HCT116 (cell line): ENCODE measurements around the gene PRORP. TPM values are rescaled to one million over a fixed set of nuclear protein-coding genes. Genes with fewer than 3 reads are reported as not detected.

Source experiments
- ATAC-seq: fragments of 200-7000 bp; cut with Tn5 transposase; 2 replicates; pipeline ENCODE4 v1.9.1; 2020; ENCODE audit warnings: mild to moderate bottlenecking, moderate library complexity
- BruUV-seq: library from RNA; stranded (reverse); fragments of 400-500 nt; replicated peaks from 2 replicates; lab custom pipeline; 2021; lab: Mats Ljungman, UMichigan
- CTCF ChIA-PET: fragments of 300-600 bp; sonication (Branson Sonifier 250); formaldehyde crosslinking; loops from one replicate; lab custom pipeline; 2021; ENCODE audit warnings: antibody characterized with exemption; lab: Charles Lee
- POLR2A ChIA-PET: fragments of 300-600, 350-600 bp; sonication (Branson Sonifier 250); formaldehyde crosslinking; loops from one replicate; lab custom pipeline; 2021; ENCODE audit warnings: antibody characterized with exemption; lab: Charles Lee
- RAD21 ChIA-PET, 2 experiments: fragments of 300-600 bp; sonication (Branson Sonifier 250); formaldehyde crosslinking; loops; one replicate each; lab custom pipeline; 2023; ENCODE audit warnings: low total read pairs in 2 of 2; ENCODE audit not compliant: uncharacterized antibody in 2 of 2, unreplicated experiment in 2 of 2, low non-redundant PET in 1 of 2; lab: Charles Lee
- DNase-seq: peaks from one replicate; pipeline ENCODE4 v3.0.0-alpha.2; 2010; ENCODE audit warnings: low read depth, low spot score
- H2AFZ ChIP-seq: fragments of 200-600 bp; shearing (Covaris generic), sonication (generic); 2 replicates; pipeline ENCODE4 v1.6.1; 2017; ENCODE audit warnings: low read depth, mixed run types, mixed read lengths, antibody characterized with exemption, low read length; ENCODE audit not compliant: poor library complexity, severe bottlenecking
- H3K27ac ChIP-seq: 2 replicates; pipeline ENCODE4 v1.5.1; 2012; ENCODE audit warnings: low read depth, low read length
- H3K27me3 ChIP-seq: fragments of 200-600 bp; sonication (generic); 2 replicates; pipeline ENCODE4 v1.6.1; 2016; ENCODE audit warnings: mixed run types, low read length, mixed read lengths; ENCODE audit not compliant: insufficient read depth
- H3K36me3 ChIP-seq, 2 experiments: fragments of 200-500 bp in 1 of 2; fragments of 200-600 bp in 1 of 2; sonication (Bioruptor generic) in 1 of 2; sonication (generic) in 1 of 2; 2 replicates each; pipeline versions ENCODE4 v1.5.1 to v1.6.1; 2014 to 2016; ENCODE audit warnings: low read length in 2 of 2, inconsistent platforms in 1 of 2, mixed read lengths in 1 of 2, mixed run types in 1 of 2; ENCODE audit not compliant: insufficient read depth in 2 of 2, control insufficient read depth in 1 of 2
- H3K4me1 ChIP-seq, 2 experiments: fragments of 200-600 bp in 1 of 2; sonication (generic) in 1 of 2; 2 replicates each; pipeline versions ENCODE4 v1.5.1 to v1.6.1; 2012 to 2017; ENCODE audit warnings: low read length in 2 of 2, inconsistent platforms in 1 of 2, mild to moderate bottlenecking in 1 of 2, mixed read lengths in 1 of 2, mixed run types in 1 of 2, moderate library complexity in 1 of 2; ENCODE audit not compliant: insufficient read depth in 2 of 2, control insufficient read depth in 1 of 2
- H3K4me2 ChIP-seq: fragments of 200-600 bp; sonication (generic); 2 replicates; pipeline ENCODE4 v1.6.1; 2017; ENCODE audit warnings: mixed run types, low read length, mixed read lengths
- H3K4me3 ChIP-seq, 2 experiments: fragments of 200-600 bp in 1 of 2; sonication (generic) in 1 of 2; replicated peaks in 1 of 2; 2 replicates each; pipeline ENCODE4 v1.5.1; 2011 to 2016; ENCODE audit warnings: low read length in 2 of 2, control low read depth in 1 of 2, low read depth in 1 of 2, mild to moderate bottlenecking in 1 of 2, mixed read lengths in 1 of 2, mixed run types in 1 of 2
- H3K79me2 ChIP-seq: fragments of 200-600 bp; sonication (generic); 2 replicates; pipeline ENCODE4 v1.6.1; 2017; ENCODE audit warnings: mild to moderate bottlenecking, mixed run types, low read length, moderate library complexity, mixed read lengths; ENCODE audit not compliant: insufficient read depth
- H3K9ac ChIP-seq: fragments of 200-600 bp; sonication (generic); 2 replicates; pipeline ENCODE4 v1.6.1; 2016; ENCODE audit warnings: low read length, mixed read lengths
- H3K9me2 ChIP-seq: fragments of 200-600 bp; sonication (generic), shearing (Covaris generic); 2 replicates; pipeline ENCODE4 v1.6.1; 2017; ENCODE audit warnings: mixed run types, mild to moderate bottlenecking, moderate library complexity; ENCODE audit not compliant: insufficient read depth
- H3K9me3 ChIP-seq, 2 experiments: fragments of 200-500 bp in 1 of 2; fragments of 200-600 bp in 1 of 2; sonication (Bioruptor generic) in 1 of 2; sonication (generic) in 1 of 2; 2 replicates each; pipeline ENCODE4 v1.6.1; 2014 to 2017; ENCODE audit warnings: low read length in 2 of 2, mixed read lengths in 2 of 2, inconsistent platforms in 1 of 2, low read depth in 1 of 2, mild to moderate bottlenecking in 1 of 2, mixed run types in 1 of 2, moderate library complexity in 1 of 2; ENCODE audit not compliant: control insufficient read depth in 1 of 2, insufficient read depth in 1 of 2
- H4K20me1 ChIP-seq: fragments of 200-600 bp; sonication (generic), shearing (Covaris generic); 2 replicates; pipeline ENCODE4 v1.6.1; 2017; ENCODE audit warnings: mixed run types, mild to moderate bottlenecking, moderate library complexity; ENCODE audit not compliant: insufficient read depth
- CBX3 ChIP-seq: IDR thresholded peaks from 2 replicates; pipeline ENCODE4 v1.6.1; 2012; ENCODE audit warnings: low read depth
- CEBPB ChIP-seq: IDR thresholded peaks from 2 replicates; pipeline ENCODE4 v1.6.1; 2012; ENCODE audit warnings: low read depth
- EGR1 ChIP-seq: IDR thresholded peaks from 2 replicates; pipeline ENCODE4 v1.6.1; 2012; ENCODE audit warnings: low read depth
- ELF1 ChIP-seq: IDR thresholded peaks from 2 replicates; pipeline ENCODE4 v1.6.1; 2012; ENCODE audit warnings: low read depth, borderline replicate concordance
- EZH2phosphoT487 ChIP-seq: fragments of 200-600 bp; IDR thresholded peaks from 2 replicates; pipeline ENCODE4 v1.6.1; 2018; ENCODE audit warnings: antibody characterized with exemption, borderline replicate concordance
- JUND ChIP-seq: IDR thresholded peaks from 2 replicates; pipeline ENCODE4 v1.6.1; 2012
- POLR2A ChIP-seq: IDR thresholded peaks from 2 replicates; pipeline ENCODE4 v1.7.0; 2011; ENCODE audit warnings: borderline replicate concordance; ENCODE audit not compliant: insufficient read depth, insufficient read length; ENCODE audit errors: extremely low read depth
- SIN3A ChIP-seq: IDR thresholded peaks from 2 replicates; pipeline ENCODE4 v1.6.1; 2012; ENCODE audit warnings: low read depth
- SRF ChIP-seq: IDR thresholded peaks from 2 replicates; pipeline ENCODE4 v1.6.1; 2012; ENCODE audit warnings: low read depth
- TCF7L2 ChIP-seq: IDR thresholded peaks from 2 replicates; pipeline ENCODE4 v1.7.0; 2011; ENCODE audit warnings: borderline replicate concordance, inconsistent platforms; ENCODE audit not compliant: insufficient read depth, insufficient read length; ENCODE audit errors: extremely low read depth
- ZBTB33 ChIP-seq: IDR thresholded peaks from 2 replicates; pipeline ENCODE4 v1.6.1; 2011; ENCODE audit warnings: mild to moderate bottlenecking, low read length, moderate library complexity; ENCODE audit not compliant: insufficient replicate concordance; ENCODE audit errors: extremely low read depth
- ZNF274 ChIP-seq: fragments of 200-500 bp; sonication (Bioruptor generic); IDR thresholded peaks from 2 replicates; pipeline ENCODE4 v1.6.1; 2014; ENCODE audit warnings: mild to moderate bottlenecking, low read depth, low read length, inconsistent platforms
- intact Hi-C: fragments of 100-400 bp; cut with micrococcal nuclease; formaldehyde crosslinking; loops from 2 replicates; pipeline ENCODE4 v1.10.0; 2022
- total RNA-seq: library from RNA; stranded (reverse); gene quantifications from one replicate; pipeline ENCODE4 v1.2.1, GENCODE V29; 2021; ENCODE audit not compliant: unreplicated experiment
- TF ChIP-seq, protein P1 (sequence below), 3 experiments: fragments of 200-600 bp in 1 of 3; sonication (generic) in 1 of 3; IDR thresholded peaks in 2 of 3; conservative IDR thresholded peaks in 1 of 3; 2 replicates each; pipeline ENCODE4 v1.5.1; 2012 to 2017; ENCODE audit warnings: low read depth in 2 of 3, low read length in 2 of 3, antibody characterized with exemption in 1 of 3, borderline replicate concordance in 1 of 3, control low read depth in 1 of 3, mild to moderate bottlenecking in 1 of 3, mixed read lengths in 1 of 3, mixed run types in 1 of 3, moderate library complexity in 1 of 3; ENCODE audit not compliant: insufficient read depth in 1 of 3

Gene PRORP
- total RNA-seq, 1 experiment from 2014 or later: 28.0 TPM

DNA sequence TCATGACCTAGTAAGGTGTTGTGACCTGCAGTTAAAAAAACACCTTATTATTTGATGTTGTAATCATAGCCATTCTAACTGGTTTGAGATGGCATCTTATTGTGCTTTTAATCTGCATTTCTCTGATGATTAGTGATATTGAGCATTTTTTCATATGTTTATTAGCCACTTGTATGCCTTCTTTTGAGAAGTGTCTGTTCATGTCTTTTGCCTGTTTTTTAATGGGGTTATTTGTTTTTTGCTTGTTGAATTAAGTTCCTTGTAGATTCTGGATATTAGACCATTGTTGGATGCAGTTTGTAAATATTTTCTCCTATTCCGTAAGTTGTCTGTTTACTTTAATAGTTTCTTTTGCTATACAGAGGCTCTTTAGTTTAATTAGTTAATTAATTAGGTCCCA, 41.0 kb downstream of the PRORP start:
- no peak overlapping the region for H3K4me2 ChIP-seq
- no peaks in the 10 kb centered on the region for H3K9me3 ChIP-seq
- no peak overlapping the region for H3K4me3 ChIP-seq
- intact Hi-C loops: no loop called here
- no peaks in the 10 kb centered on the region for H4K20me1 ChIP-seq
- no peak overlapping the region for H3K9ac ChIP-seq
- BruUV-seq: no TSS peak
- H3K27ac ChIP-seq: no peak overlapping the region
- H2AFZ ChIP-seq: no peak overlapping the region
- H3K79me2 ChIP-seq: peaks cover 6% of the 10 kb centered on the region; the same call in 1 of the 2 replicates
- CTCF ChIA-PET: no interaction called here
- DNase-seq: no peak
- RAD21 ChIA-PET: no interaction called here
- POLR2A ChIA-PET: no interaction called here
- no peaks in the 10 kb centered on the region for H3K27me3 ChIP-seq
- H3K36me3 ChIP-seq: no peaks in the 10 kb centered on the region
- H3K9me2 ChIP-seq: no peaks in the 10 kb centered on the region
- H3K4me1 ChIP-seq: peaks cover 12 to 22% of the 10 kb centered on the region in 2 experiments
- TF ChIP-seq EZH2phosphoT487 (no peak), POLR2A (no peak), ELF1 (no peak), EGR1 (no peak), CBX3 (no peak), SRF (no peak), JUND (no peak), ZNF274 (no peak), SIN3A (no peak), CEBPB (no peak), ZBTB33 (no peak), TCF7L2 (no peak)
- TF ChIP-seq, protein P1, sequence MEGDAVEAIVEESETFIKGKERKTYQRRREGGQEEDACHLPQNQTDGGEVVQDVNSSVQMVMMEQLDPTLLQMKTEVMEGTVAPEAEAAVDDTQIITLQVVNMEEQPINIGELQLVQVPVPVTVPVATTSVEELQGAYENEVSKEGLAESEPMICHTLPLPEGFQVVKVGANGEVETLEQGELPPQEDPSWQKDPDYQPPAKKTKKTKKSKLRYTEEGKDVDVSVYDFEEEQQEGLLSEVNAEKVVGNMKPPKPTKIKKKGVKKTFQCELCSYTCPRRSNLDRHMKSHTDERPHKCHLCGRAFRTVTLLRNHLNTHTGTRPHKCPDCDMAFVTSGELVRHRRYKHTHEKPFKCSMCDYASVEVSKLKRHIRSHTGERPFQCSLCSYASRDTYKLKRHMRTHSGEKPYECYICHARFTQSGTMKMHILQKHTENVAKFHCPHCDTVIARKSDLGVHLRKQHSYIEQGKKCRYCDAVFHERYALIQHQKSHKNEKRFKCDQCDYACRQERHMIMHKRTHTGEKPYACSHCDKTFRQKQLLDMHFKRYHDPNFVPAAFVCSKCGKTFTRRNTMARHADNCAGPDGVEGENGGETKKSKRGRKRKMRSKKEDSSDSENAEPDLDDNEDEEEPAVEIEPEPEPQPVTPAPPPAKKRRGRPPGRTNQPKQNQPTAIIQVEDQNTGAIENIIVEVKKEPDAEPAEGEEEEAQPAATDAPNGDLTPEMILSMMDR (IDR thresholded peaks at IDR 0.05 in 2 of 3, conservative IDR thresholded peaks at IDR 0.05 in 1 of 3; ENCODE audit: borderline replicate concordance in 1 of 3, insufficient read depth in 1 of 3, low read depth in 2 of 3, low read length in 2 of 3): no peak
- no peak for ATAC-seq
